Colonic mucosa (tissue), 4 donors: Measurements from ENCODE around the gene CAPRIN1. TPM values are rescaled to one million over a fixed set of nuclear protein-coding genes. Genes with fewer than 3 reads are reported as not detected.

ENCODE experiments used
- DNase-seq: peaks from one replicate; pipeline ENCODE4 v3.0.0-alpha.2; 2020
- H3K27ac ChIP-seq: fragments of 200-600 bp; one replicate; pipeline ENCODE4 v1.8.0; 2021
- H3K27me3 ChIP-seq: fragments of 200-600 bp; one replicate; pipeline ENCODE4 v1.8.0; 2021
- H3K36me3 ChIP-seq: fragments of 200-600 bp; one replicate; pipeline ENCODE4 v1.8.0; 2021
- H3K4me1 ChIP-seq: fragments of 200-600 bp; one replicate; pipeline ENCODE4 v1.8.0; 2021; ENCODE audit warnings: mild to moderate bottlenecking
- H3K4me3 ChIP-seq: fragments of 200-600 bp; one replicate; pipeline ENCODE4 v1.8.0; 2021
- H3K9ac ChIP-seq, 2 donors: one replicate each; pipeline ENCODE4 v1.7.0; 2013; ENCODE audit warnings: control low read depth in 2 of 2, low read depth in 2 of 2, low read length in 2 of 2
- H3K9me3 ChIP-seq: fragments of 200-600 bp; one replicate; pipeline ENCODE4 v1.8.0; 2021
- intact Hi-C: fragments of 100-400 bp; cut with DNase I; formaldehyde crosslinking; loops from one replicate; pipeline ENCODE4 v1.14.1; 2022
- total RNA-seq, 2 donors: library from RNA; stranded (reverse); fragmentation: NEBNext Ultra II Directional in 1 of 2; extraction: Animal tissue kit (Norgen Biotek cat#: 25700) in 1 of 2; gene quantifications; one replicate each; pipeline ENCODE4 v1.2.1, GENCODE V29; 2021
- TF ChIP-seq, protein P1 (sequence below): fragments of 200-600 bp; IDR thresholded peaks from one replicate; pipeline ENCODE4 v1.8.0; 2022; ENCODE audit warnings: antibody characterized with exemption, mild to moderate bottlenecking
- donor health status: healthy.
- donor health status: DM: no; HTN: no; CAD: no.
- donor health status: DM: no; HTN: no; CAD: no.

CAPRIN1 gene
- total RNA-seq, 2 donors from 2014 or later, result 182 to 274 TPM

DNA sequence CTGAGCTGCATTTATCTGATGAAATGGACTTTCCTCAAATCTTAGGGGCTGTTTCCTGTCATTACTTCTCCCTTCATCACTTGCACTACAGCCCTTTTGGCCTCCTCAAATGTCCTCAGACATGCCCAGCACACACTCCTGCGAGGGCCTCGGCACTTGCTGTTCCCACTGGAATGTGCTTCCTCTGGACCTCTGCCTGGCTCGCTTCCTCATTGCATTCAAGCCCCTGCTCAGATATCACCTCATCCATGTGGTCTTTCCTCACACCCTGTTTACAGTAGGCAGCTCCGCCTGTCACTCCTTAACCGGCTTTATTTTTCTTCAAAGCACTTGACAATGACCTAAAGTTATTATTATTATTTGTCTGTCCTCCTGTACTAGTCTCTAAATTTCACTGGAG is 62.9 kb downstream of the CAPRIN1 start:
- intact Hi-C loops, result loop anchor here (10.0 kb wide), 1 partner anchor 340 kb away; no protein-coding TSS in a partner anchor
- no peaks in the 10 kb centered on the region for H3K27me3 ChIP-seq
- TF ChIP-seq, protein P1, sequence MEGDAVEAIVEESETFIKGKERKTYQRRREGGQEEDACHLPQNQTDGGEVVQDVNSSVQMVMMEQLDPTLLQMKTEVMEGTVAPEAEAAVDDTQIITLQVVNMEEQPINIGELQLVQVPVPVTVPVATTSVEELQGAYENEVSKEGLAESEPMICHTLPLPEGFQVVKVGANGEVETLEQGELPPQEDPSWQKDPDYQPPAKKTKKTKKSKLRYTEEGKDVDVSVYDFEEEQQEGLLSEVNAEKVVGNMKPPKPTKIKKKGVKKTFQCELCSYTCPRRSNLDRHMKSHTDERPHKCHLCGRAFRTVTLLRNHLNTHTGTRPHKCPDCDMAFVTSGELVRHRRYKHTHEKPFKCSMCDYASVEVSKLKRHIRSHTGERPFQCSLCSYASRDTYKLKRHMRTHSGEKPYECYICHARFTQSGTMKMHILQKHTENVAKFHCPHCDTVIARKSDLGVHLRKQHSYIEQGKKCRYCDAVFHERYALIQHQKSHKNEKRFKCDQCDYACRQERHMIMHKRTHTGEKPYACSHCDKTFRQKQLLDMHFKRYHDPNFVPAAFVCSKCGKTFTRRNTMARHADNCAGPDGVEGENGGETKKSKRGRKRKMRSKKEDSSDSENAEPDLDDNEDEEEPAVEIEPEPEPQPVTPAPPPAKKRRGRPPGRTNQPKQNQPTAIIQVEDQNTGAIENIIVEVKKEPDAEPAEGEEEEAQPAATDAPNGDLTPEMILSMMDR, result no peak
- DNase-seq, result no peak
- H3K27ac ChIP-seq, result no peak overlapping the region
- H3K9me3 ChIP-seq, result no peaks in the 10 kb centered on the region
- no peak overlapping the region for H3K9ac ChIP-seq
- no peak overlapping the region for H3K4me3 ChIP-seq
- no peaks in the 10 kb centered on the region for H3K4me1 ChIP-seq
- H3K36me3 ChIP-seq, result peaks cover 6% of the 10 kb centered on the region

DNA sequence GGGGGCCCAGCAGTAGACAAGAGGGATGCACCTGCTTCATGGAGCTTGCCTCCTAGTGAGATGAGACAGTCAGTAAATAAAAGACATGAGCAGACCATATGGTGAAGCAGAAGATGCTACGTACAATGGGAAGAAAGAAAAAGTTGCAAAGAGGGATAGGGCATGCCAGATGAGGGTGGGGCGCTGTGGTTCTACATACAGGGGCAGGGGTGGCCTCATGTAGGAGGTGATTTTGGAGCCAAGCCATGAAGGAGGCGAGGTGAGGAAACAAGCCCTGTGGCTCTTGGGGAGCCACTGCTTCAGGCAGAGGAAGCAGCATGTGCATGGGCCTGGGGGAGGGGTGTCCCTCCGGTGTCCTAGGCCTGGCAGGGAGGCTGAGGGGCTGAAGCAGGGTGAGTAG is 69.1 kb downstream of the CAPRIN1 start:
- Histone ChIP-seq H3K27ac (no peak overlapping the region), H3K27me3 (no peaks in the 10 kb centered on the region), H3K9ac (no peak overlapping the region), H3K9me3 (no peaks in the 10 kb centered on the region), H3K4me1 (no peaks in the 10 kb centered on the region), H3K36me3 (peaks cover 13% of the 10 kb centered on the region), H3K4me3 (no peak overlapping the region)
- DNase-seq, result no peak
- intact Hi-C loops, result no loop called here
- TF ChIP-seq, protein P1, result no peak

DNA sequence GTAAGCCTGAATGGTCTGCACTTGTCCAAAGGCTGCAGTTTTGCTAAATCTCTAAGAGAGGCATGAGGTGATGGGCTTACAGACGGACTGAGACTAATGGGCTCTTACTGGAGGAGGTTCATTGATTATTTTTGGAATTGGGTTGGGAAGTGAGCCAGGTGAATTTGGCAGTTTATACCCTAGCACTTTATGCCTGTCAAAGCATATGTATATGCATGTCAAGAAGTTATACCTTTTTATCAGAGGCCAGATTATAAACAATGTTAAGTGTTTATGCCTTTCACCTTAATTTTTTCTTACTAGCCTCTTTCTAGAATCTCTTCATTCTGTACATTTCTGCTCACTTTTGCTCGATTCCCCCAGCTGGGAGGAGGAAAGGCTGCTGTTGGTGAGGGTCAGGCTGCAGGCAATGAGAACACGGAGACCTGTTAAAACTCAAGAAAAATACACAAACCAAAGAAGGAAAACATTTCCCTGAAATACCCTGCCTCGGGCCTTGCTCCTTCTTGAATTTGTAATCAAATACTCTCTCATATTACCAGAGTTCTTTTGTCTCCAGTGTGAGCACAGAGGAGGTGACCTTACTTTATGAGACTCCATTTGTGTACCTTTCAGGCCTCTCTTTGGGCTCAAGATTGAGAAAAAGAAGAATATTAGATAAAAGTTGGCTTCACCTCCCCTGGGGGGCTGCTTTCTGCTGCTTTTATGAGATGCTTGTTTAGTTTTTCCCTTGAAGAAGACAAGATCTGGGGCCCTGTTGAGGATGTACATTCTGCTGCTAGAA is 73.5 kb downstream of the CAPRIN1 start:
- DNase-seq, result no peak
- no peak overlapping the region for H3K9ac ChIP-seq
- no peaks in the 10 kb centered on the region for H3K4me1 ChIP-seq
- no peaks in the 10 kb centered on the region for H3K27me3 ChIP-seq
- TF ChIP-seq, protein P1, result no peak
- H3K27ac ChIP-seq, result no peak overlapping the region
- no peaks in the 10 kb centered on the region for H3K9me3 ChIP-seq
- intact Hi-C loops, result no loop called here
- peaks cover 11% of the 10 kb centered on the region for H3K36me3 ChIP-seq
- H3K4me3 ChIP-seq, result no peak overlapping the region

DNA sequence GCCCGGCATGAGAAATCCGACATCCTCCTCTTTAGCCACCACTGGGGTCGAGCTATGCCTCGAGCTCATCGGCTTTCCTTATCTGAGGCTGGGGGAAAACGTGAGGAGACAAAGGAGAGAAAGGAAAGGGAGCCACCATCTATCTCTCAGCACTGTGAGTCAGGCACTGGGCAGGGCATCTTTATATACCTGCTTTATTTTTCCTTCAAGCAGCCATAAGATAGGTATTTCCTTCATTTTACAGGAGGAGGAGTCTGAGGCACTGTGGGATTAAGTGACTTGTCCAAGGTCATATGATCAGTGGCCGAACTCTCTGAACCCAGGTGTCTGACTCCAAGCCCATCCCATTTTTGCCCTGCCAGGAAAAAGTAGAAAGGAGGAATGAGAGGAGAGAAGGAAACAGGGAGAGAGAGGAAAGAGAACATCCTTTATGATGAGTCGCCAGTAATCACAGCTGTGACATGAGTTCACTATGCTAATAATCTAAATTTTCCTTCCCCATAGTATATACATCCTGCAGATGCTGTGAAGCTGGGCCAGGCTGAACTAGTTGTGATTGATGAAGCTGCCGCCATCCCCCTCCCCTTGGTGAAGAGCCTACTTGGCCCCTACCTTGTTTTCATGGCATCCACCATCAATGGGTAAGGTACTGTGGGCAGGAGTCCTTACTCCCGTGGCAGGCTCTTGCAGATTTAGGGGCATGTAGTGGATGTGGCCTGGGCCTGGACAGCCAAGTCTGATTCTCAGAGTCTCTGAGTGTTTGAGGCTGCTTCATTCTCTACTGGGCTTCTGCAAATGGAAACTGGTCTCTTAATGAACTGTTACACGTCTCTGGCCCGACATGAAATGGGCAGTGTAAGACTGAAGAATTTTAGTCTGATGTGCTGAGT is 75.7 kb downstream of the CAPRIN1 start:
- Histone ChIP-seq H3K4me3 (no peak overlapping the region), H3K9me3 (no peaks in the 10 kb centered on the region), H3K36me3 (peaks cover 11% of the 10 kb centered on the region), H3K9ac (no peak overlapping the region), H3K27me3 (no peaks in the 10 kb centered on the region), H3K4me1 (no peaks in the 10 kb centered on the region), H3K27ac (no peak overlapping the region)
- DNase-seq, result no peak
- intact Hi-C loops, result no loop called here
- TF ChIP-seq, protein P1, result no peak

DNA sequence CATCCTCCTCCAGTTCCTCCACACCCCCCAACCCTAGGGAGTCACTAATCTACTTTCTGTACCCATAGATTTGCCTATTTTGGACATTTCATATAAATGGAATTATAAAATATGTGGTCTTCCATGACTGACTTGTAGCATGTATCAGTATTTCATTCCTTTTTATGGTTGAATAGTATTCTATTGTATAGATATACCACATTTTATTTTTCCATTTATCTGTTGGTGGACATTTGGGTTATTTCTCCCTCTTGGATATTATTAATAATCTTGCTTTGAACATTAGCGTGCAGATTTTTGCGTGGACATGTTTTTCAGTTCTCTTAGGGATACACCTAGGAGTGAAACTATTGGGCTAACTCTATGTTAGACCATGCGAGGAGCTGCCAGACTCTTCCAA is 77.3 kb downstream of the CAPRIN1 start:
- intact Hi-C loops, result no loop called here
- H3K27me3 ChIP-seq, result no peaks in the 10 kb centered on the region
- H3K4me3 ChIP-seq, result no peak overlapping the region
- H3K27ac ChIP-seq, result no peak overlapping the region
- H3K9me3 ChIP-seq, result no peaks in the 10 kb centered on the region
- no peaks in the 10 kb centered on the region for H3K4me1 ChIP-seq
- TF ChIP-seq, protein P1, result no peak
- no peak for DNase-seq
- no peak overlapping the region for H3K9ac ChIP-seq
- peaks cover 4% of the 10 kb centered on the region for H3K36me3 ChIP-seq
